ENCODE data around the gene EVX1.

The EVX1 gene

DNA sequence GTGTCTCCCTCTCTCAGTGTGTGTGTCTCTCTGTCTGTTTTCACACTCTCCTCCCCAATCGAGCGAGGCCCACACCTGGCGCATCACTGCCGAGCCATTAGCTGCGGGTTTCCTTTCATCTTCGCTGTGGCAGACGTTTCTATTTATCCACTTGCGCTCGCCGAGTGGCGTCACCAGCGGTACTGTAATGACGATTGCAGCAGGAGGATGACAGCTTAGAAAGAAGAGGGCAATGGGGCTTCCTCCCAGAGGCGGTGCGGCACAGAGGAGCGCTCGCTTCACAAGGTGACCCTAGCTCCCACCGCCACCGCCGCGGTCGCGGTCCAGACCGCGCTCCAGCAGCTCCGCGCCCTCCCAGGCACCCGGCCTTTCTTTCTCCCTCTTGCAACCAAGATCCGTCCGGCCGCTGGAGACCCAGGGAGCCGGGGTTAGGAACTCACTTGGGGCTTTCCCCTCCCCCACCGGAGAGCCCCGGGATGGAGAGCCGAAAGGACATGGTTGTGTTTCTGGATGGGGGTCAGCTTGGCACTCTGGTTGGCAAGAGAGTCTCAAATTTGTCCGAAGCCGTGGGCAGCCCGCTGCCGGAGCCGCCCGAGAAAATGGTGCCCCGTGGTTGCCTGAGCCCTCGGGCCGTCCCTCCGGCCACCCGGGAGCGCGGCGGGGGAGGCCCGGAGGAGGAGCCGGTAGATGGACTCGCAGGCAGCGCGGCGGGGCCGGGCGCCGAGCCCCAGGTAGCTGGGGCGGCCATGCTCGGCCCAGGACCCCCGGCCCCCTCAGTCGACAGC, at the start of gene EVX1:
TSS of gene EVX1 (plus strand) at position 248 of the 785 bp plus-strand sequence. CDS start at position 477, 229 bp downstream.
- peak; percentile 86 for DNase-seq

DNA sequence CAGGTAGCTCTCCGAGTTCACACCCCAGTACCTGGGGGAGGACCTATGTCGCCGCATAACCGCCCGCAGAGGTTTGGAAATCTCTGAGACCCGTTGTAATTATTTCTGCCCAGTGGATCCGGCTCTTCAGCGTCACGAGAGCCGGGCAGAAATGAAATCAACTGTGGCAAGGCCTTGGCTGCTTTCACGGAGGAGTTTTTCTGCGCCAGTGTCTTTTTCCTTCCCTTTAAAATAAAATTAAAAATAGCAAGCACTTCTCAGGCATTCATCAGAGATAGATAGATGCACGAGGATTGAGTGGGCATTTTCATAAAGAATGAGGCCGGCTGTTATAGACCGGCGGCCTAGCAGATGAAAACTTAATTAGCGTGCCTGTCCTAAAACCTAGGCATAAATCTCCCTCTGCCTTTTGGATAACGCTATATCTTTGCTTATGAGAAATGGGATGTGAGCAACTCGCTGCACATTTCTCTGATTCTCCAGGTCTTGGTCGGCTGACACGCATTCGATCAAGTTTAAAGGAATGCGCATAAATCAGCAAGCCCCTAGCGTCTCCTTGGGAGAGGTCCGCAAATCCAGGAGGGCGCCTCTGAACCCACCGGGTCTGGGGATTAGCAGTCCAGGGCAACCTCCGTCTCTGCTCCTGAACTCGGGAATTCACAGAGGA, 49.1 kb upstream of the EVX1 start:
- peak; percentile 57 for DNase-seq

DNA sequence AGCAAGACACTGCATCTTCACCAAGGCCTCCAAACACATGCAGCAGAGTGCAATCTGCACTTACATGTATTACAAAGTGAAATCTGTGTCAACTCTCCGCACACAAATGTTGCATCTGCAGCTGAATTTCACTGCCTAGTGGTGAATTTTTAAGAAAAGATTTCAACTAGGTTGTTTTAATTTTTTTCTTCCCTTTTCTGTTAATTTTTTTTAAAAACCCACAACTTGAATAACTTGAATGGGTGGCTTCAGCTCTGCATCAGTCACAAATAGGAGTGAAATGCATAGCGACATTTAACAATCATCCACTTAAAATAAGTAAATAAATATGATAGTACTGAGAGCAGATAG, 48.6 kb upstream of the EVX1 start:
- no peak for DNase-seq

DNA sequence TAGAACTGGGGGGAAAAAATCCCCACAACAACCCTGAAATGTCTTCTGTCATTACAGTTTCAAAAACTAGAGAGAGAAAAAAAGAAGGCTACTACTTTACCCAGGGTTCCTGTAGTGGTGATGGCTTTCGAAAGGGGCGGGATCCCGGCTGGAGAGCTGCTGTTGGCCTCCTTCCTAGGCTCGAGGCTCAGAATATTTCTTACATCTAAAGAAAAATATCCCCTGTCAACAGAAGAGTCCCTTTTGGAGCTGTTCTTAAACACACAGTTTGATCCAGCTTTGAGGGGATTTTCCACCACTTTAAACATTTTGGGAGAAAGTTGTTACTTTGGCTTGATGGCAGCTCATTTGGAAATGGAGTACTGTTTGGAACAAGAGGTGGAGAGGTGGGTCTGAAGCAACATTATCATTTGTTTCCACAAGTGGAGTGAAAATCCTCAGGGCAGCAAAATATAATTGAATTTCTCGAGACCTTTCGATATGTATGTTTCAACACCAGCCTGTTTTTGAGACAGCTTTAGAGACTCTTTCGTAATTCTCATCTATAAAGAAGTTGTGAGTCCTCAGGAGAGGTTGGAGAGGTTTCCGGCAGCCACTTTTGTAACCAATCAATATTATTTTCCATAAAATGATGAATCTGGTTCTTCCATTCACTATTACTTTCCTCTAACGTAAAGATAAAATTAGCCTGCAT, 47.8 kb upstream of the EVX1 start:
- no peak for DNase-seq

DNA sequence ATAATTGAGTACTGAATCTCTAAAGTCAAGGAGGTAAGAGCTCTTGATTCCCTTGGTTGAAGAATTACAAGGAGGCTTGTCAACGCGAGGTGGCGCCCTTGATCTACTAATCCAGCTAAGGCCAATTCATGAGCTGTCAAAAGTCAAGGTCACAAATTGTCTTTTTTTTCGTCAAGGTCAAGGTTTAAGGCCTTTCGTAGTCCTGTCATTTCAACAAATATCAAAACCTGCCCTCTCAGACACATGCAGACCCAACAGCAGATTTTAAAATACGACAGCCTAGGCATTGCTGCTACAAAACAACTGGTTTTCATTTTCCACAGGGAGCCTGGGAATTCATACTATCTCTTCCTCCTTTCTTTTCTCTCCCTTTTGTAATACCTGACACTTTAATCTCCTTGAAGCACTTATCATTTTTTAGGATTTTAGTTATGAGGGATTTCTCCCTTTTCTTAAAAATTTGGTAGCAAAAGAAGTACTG, 46.3 kb upstream of the EVX1 start:
- DNase-seq, result peak; percentile 87

DNA sequence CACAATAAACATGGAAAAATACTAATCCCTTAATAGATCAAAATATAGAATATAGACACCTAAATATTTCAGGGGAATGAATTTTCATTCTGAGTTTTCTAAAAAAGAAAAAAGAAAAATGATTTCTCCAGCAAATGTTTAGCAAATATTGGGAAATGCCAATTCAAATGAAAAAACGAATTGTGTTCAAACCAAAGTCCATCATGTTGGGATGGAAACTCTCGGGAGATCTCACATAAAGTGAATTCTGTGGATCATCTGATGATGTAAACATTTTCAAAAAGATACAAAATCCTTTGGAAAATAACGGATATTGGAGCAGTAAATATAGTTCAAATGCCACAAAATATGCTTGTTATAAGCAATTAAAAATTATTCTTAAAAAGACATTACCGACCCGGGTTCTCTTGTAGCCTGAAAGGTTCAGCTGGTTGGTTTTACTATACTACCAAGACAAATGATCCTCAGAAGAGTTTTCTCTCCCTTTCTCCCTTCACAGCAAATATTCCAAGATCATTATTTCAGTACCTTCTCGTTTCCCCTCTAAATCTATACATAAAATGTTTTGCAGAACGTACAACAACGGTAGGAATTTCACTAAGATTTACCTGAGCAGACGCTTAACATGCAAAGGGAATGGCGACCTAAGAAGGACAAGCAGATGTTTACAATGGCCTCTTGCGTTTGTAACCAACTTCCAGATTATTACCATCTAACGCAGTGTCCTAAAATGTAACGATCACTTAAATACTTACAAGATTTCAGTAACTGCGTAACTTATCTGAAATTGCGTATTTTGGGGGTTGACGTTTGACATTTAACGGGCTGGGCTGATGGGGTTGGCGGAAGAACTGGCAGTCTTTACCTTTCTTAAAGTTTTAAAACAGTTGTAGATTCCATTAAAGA, 45.2 kb upstream of the EVX1 start:
- no peak for DNase-seq

DNA sequence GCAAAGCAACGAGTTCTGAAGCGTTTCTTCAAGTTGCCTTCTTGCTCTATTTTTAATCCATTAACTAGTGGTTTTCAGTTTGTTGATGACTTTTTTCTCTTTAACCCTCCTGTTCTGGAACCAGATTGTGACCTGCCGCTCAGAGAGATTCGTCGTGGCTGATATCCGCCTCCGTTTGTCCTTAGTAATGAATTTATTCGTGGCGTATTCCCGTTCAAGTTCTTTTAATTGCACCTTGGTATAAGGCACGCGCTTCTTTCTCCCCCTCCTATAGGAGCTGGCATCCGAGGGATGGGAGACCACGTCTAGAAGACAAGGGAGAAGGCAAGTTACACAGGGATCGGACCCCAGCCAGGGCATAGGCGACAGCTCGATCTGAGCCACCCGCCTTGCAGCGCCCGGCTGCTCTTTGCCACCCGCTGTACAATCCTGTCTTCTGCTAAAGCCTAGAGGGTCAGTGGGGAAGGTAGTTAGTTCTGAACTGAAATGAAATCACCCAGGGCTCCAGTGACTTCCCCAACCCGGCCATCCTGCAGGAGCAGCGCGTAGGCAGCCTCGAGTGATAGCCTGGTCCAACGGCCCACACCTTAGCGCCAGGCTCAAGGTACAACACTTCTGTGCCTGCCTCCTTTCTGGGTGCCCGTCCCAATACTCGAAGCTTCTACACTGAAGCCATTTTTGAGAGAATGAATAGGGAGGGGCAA, 44.3 kb upstream of the EVX1 start:
- DNase-seq, result peak; percentile 60

DNA sequence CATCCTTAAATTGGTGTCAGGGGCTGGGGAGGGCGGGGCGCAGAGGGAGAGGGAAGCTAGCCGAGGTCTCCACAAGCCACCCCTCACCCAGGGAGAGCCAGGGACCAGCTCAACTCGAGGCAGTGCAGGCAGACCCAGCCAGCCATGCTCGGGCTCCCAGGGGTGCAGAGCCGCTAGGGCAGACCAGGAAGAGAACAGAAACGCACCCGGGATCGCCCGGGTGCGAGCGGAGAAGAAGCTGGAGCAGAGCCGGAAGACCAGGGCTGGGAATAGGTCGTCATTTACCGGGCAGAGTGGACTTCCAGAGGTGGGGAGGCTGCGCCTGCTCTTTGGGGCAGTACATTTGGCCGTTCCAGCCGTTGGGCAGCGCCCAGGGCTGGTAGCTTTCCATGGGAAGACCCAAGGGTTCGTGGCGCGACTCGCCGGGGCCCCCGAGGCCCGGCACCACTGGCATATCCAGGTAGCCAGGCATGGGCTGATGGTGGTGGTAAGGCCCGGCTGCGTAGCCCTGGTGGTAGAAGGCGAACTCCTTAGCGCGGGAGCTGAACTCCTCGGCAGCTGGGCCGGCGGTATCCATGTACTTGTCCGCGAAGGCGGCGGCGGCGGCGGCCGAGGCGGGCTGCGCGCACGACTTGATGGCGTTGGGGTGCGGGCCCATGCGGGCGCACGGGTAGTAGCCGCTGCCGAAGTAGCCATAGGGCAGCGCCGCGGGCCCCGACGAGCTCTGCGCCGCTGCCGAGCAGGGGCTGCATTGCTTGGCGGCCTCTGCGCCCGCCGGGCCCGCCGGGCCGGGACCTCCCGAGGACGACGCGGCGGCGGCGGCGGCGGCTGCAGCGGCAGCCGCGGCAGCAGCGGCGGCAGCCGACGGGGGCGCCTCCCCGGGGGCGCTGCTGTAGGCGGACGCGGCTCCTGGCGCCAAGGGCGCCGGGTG, 43.5 kb upstream of the EVX1 start:
- peak; percentile 72 for DNase-seq

DNA sequence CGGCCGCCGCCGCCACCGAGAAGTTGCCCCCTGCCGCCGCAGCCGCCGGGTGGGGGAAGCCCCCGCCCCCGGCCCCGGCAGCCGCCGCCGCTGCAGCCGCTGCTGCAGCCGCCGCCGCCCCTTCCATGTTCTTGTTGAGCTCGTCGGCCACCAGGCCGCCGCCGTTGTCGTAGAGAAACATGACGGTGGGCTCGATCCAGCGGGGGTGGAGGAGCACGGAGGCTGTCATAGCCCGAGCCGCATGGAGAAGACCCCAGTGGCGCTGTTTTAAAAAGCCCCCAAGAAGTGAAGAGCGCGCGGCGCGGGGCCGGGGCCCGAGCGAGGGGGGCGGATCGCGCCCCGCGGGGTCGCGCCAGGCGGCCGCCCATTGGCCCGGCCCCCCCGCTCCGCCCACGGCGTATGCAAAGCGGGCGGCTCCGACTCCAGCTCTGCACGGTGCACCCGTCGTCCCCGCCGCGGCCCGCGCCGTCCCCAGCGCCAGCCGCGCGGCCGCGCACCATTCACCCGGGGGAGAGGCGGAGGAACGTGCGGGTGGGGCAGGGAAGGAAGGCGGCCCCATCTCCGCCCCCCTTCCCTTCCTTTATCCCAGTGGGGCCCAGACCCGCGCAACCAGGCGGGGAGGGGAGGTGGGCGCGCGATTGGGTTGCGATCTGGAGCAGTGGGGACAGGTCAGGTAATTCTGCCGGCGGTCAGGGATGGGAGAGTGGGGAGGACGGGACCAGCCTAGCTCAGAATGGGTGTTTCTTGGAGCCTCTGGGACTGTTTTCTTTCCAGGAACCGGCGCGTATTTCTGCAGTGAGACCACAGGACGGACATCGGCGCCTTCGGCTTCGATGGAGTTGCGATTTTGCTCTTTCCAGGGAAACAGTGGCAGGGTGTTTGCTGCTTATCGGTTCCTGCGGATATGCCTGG, 42.5 kb upstream of the EVX1 start, which contains the start of gene HOXA13:
TSS of gene HOXA13 (minus strand) at position 243 of the 912 bp plus-strand sequence. CDS start at position 229, 14 bp downstream.
- DNase-seq, result peak; percentile 86

DNA sequence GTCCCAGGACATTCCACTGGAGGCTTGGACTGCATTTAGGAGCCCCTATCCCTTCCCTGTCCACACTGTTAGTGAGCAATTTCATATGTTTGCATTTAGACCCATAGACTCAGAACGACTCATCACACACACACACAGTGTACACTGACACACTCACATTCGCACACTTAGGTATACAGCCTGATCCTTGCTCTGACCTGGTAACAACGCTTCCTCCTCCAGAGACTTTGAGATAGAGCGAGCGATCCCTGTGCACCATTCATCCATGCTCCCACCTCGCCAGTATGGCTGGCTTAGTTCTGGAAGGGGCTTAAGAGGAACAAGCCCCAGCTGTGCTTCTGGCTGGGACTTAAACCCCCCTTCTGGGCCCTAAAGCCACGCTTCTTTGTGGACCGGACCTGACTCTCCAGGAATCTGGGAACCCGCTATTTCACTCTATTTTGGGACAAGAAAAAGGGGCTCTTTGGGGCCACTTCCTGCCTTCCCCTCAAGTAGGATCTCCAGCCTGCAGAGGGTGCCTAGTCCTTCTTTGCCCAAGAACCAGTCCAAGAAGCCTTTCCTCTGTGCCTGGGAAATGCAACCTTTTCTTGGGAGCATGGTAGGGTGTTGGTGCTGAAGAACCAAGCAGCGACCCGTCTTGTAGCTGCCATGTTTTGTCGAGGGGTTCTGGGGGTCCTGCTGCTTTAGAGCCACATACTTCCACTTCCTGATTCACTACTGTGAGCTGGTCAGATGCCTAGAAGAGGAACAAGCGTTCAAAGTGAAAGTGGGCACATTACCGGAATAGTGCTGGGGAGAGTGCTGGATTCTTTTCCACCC, 41.6 kb upstream of the EVX1 start:
- DNase-seq, result peak; percentile 58

DNA sequence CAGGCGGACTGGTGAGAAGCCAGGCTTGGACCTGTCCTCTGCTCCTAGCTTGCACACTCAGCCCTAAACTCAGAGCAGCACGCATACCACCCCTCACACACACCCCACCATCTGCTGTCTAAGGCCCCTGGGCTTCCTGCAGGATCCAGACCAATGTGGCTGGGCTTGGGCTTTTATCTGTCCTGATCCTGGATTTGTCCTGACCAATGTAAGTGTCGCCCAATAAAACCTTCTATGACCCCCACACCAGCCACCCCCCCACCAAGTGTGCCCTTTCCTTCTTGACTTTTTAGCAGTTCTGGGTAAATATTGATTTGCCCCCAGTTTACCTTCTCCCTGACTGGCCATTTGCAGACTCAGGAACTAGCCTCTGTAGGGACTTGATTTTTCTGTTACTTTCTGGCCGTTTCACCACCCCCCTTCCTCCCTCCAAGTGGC, 41.0 kb upstream of the EVX1 start:
- DNase-seq, result peak; percentile 52

DNA sequence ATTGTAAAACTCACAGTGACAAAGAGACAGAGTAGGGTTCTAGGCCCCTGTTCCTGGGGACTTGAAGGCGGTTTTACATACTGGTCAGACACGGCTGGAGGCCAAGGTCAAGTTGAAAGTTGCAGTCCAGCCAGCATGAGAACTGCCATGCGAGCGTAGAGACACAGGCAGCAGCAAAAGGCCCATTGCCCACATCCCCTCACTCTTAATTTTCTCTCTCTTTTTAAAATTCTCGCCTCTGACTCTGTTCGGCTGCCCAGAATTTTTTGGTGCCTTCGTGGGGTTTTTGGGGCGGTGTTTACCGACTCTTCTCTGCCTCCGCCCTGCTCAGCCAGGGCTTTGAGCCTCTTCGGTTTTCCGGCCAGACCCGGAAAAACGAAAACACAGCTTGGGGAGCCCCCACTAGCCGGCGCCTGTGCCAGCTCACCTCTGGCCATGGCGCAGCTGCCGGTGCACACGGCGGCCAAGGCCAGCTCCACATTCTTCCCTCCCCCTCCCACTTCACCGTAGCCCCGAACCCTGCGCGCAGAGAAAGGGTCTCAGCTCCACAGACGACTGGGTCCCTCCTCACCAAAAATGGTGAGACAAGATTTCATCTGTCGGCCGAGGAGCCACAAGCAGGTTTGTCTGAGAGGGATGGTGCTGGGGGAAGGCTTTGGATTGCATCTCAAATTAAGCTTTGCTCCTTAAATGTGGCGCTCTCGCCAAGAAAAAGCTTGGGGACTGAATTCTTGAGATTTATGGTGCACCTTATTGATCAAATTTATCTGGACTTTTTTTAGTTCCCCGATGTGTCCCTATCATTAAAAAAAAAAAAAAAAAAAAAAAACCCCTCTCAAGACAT, 40.4 kb upstream of the EVX1 start:
- DNase-seq, result peak; percentile 53

DNA sequence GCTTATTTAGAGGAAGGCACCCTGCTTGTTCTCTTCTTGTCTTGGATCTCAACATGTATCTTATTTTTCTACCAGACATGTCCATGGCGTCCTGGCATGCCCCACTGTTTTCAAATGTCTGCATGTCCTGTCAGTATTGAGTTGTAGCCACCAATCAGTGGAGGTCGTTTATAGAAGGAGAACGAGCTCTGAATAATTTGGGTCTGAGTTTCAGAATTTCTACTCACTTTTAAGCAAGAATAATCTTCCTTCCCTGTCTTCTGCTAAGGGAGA, 39.8 kb upstream of the EVX1 start:
- DNase-seq, result no peak

DNA sequence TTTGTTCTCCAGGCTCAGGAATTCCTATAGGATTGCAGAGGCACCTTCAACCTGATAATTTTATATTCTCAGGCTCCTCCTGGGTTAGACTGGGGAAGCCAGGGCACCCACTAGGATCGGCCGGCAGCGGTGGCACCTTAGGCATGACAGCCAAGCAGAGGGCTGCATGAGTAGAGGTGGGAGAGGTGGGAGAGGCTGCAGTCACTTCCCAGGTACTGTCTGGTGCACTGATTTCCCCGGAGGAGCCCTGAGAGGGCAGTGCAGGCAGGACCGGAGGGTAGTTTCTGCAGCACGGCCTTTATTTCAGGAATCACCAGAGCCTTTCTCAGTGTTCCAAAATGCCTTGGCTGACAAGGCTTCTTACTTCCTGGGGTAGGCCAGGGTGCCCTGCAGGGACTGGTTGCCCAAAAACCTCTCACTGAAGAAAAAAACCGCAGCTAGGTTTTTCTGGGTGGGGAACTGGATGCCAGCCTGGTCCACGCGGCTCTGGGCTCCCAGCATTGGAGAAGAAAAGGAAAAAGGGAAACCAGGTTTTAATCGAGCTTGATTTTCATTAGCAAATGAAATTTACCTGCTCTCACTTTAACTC, 39.1 kb upstream of the EVX1 start:
- peak; percentile 59 for DNase-seq

DNA sequence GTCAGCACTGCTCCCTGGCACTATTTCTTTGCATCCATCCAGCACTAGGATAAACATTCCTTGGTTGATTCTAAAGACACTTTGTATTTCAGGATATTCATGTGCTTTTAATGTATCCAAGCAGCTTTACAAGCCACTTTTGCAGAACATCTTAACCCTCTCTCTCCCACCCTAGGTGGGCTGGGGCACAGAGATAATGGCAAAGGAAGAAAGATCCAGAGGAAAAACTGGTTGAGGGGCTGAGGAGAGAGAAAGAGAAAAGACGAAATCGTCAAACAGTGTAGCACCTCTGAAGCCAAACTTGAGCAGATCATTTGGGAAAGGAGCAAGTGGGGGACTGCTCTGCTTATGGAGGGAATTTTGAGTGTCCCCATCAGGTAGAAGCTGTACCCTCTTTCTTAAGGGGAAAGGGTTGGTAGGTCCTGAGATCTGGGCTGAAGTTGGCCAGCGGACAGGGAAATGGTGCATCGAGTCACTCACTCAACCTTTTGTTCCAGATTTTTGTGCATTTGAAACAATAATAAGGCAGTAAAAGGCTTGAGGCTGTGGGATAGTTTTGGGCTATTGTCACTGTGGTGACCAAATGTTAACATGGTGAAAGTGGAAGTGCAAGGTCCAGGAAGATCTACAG, 38.5 kb upstream of the EVX1 start:
- DNase-seq, result peak; percentile 28

DNA sequence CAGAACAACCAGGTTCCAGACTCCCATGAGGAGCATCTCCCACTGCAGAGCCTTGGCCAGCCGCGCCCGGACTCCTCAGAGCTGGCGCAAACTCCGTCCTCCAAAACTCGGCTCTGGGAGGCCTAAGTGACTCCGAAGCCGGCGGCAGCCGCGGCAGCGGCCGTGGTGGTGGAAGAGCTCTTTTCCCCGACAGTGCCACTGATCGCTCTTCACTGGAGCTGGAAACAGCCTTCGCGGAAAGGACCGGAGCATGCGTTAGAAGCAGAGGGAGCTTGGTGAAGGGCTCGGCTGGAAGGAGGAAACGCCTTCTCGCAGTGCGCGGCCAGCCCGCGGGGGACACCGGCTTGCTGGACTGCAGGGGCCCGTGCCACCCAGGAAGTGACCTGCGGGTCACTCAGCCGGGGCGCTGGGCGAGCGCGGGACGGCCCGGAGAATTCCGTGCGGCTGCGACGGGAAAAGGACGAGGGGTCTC, 37.7 kb upstream of the EVX1 start:
- DNase-seq, result peak; percentile 77
